SHP77 treated with DMSO at 0.1 percent for 48 hours (cell line): Measurements from ENCODE around the gene COPZ1.
"Not testable (repeated sequence)": the region's sequence is repeated elsewhere in the genome, so short reads cannot be mapped to it uniquely, and the experiment has no call there.

Experiments used
- DNase-seq: peaks from one replicate; lab custom pipeline; 2025; lab: John Stamatoyannopoulos, UW

COPZ1 gene, protein sequence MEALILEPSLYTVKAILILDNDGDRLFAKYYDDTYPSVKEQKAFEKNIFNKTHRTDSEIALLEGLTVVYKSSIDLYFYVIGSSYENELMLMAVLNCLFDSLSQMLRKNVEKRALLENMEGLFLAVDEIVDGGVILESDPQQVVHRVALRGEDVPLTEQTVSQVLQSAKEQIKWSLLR

DNA sequence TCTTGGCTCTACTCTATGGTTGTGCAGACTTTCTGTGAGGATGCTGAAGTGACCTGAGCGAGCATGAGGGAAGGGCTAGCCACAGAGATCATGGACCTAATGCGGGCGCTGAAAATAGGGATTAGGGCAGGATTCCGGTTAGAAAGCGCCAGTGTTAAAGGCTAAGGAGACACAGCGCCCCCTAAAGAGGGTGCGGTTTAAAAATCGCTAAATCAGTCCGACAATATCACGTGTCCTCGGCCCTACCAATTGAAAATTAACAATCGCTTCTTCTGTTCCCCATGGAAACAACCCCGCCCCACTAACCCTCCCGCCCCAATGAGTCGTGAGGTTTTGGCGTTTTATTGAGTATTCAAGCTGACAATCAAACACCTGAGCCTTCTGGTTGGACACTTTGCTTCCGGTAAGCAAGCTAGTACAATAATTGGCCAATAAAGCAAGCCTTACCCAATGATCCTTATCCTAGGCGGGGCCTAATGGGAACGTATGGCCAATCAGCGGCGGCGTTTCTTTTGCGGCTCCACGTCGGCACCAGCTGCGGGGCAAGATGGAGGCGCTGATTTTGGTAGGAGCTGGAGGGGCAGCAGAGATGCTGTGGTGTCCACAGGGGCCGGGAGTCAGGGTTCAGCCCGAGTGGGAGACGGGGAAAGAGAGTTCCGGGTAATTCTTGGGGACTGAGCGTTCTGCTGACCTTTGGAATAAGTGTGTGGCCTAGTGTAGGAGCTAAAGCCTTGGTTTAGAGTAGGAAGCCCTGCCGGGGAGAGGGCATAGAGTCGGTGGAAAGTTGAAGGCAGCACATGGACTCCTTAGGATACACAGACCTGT lies at the start of gene COPZ1:
Gene COPZ1 (plus strand): TSS at position 515 of the 825 bp plus-strand sequence. CDS start 33 bp downstream, at position 548.
- DNase-seq, result peak; percentile 99

DNA sequence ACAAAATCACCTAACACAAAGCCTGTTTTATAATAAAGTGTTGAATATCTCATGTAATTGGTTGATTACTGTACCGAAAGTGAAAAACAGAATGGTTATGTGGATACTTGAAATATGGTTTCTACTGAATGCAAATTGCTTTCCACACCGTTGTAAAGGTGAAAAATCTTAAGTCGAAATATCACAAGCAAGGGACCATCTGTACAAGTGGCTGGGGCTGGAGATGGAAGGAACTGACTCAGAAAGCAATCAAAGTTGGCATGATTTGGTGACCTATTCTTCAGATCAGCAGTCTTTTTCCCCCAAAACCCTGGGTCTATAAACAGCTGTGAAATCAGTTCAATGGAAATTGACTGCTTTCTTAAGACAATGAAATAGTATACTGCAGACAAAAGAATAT lies 48.6 kb upstream of the COPZ1 start:
- DNase-seq, result no peak

DNA sequence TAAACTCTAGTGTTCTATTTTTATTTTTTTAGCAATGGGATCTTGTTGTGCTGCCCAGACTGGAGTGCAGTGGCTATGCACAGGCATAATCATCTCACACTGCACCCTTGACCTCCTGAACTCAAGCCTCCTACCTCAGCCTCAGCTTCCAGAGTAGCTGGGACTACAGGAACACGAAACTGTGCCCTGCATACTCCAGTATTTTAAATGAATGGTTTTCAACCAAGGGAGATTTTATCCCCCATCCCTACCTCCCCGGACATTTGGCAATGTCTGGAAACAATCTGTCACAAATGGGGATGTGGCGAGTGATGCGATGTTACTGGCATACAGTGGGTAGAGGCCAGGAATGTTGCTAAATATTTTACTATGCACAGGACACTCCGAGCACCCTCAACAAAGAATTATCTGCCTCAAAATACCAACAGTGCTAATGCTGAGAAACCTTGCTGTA lies 47.1 kb upstream of the COPZ1 start:
- no peak for DNase-seq

DNA sequence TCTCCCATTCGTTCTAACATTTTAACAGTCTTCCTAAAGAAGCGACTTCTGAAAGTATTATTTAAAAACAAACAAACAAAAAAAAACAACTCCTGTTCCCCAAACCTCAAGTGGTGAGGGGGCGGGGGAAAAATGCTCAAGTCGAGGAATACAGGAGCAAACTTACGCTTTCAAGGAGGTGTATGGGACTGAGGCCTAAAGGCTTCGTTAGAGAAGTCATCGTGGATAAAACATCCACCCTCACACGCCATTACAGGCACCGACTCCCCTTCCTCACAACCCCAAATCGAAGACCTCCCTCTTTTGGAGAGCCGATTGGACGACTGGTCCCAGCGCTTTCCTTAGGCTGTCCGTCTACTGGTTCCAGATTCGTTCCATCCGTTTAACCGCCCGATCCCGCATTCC lies 45.7 kb upstream of the COPZ1 start:
- no peak for DNase-seq

DNA sequence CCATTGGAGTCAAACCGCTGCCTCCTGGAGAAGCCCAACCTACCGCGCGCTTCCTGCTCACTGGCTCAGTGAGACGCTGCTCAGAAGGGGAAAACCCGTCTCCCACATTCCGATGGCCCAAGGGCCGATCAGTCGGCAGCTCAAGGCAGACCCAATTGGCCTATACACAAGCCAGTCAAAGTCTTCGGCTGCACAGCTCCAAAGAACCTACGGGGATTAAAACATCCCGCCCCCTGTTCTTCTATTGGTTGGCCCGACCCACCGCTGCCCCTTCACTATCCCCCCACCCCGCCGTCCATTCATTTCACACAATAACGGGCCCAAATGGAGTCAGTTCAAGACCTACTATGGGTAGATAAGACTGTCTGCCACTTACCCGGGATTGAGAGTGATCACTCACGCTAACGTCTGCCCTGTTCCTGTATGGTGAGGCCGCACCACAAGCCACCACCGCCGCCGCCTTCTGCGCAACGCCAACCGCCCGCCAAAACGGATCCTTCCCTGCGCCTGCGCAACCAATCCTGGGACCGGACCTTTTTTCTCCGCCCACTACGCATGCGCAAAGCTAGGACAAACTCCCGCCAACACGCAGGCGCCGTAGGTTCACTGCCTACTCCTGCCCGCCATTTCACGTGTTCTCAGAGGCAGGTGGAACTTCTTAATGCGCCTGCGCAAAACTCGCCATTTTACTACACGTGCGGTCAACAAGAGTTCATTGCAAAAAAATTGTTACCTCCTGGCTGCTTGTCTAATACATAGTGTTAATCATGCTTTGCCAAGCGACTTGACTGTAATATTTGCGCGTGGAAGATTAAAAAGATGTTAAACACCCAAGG lies 45.1 kb upstream of the COPZ1 start, which contains the start of gene CBX5:
Gene CBX5 (minus strand): TSS at position 491 of the 836 bp plus-strand sequence. CDS start 22,472 bp downstream, outside the sequence.
- DNase-seq, result peak; percentile 97

DNA sequence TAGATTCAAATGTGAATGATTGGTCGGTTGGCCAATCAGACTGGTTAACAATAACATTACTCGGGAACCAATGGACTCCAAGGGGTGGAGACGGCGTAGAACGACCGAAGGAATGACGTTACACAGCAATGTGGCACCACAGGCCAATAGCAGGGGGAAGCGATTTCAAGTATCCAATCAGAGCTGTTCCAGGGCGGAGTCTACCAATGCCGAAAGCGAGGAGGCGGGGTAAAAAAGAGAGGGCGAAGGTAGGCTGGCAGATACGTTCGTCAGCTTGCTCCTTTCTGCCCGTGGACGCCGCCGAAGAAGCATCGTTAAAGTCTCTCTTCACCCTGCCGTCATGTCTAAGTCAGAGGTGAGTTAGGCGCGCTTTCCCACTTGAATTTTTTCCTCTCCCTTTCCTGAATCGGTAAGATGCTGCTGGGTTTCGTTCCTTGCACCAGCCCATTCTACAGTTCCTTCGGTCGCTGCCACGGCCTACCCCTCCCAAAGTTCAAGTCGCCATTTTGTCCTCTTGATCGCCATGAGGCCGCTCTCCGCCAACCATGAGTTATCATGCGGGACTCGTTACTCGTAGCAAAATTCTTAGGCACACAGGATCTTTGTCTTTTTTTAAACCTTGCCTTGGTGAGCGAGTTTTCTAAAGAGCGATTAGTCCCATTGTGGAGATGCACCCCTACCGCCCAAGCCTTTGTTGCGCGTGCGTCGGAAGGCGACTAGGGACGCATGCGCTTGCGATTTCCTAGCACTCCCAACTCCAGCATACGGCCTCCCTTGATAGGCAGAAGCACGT lies 44.3 kb upstream of the COPZ1 start, which contains the start of gene HNRNPA1:
Gene HNRNPA1 (plus strand): TSS at position 259 of the 793 bp plus-strand sequence. CDS start 82 bp downstream, at position 341.
- peak; percentile 99 for DNase-seq

DNA sequence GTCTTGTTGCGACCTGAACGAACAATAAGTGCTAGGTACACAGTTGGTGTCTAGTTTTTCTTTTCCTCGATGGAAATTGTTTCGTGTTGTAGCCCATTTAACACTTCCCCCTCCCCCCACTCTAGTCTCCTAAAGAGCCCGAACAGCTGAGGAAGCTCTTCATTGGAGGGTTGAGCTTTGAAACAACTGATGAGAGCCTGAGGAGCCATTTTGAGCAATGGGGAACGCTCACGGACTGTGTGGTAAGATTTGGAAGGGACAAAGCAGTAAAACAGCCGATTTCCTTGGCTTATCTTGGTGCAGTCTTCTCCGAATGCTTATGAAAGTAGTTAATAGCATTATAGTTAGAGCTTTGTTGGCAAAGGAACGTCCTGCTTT lies 43.7 kb upstream of the COPZ1 start:
- not testable (repeated sequence) for DNase-seq

DNA sequence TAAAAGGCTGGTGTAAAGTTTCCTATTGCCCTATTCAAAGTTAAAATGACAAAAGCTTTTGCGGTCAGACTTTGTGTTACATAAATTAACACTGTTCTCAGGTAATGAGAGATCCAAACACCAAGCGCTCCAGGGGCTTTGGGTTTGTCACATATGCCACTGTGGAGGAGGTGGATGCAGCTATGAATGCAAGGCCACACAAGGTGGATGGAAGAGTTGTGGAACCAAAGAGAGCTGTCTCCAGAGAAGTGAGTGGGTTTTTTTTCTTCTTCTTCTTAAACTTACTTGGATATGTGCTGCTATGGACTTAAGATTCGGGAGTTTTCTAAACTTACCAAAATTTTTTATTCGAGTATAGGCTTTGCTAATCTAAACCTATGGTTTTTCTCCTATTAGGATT lies 43.2 kb upstream of the COPZ1 start:
- DNase-seq, result not testable (repeated sequence)

DNA sequence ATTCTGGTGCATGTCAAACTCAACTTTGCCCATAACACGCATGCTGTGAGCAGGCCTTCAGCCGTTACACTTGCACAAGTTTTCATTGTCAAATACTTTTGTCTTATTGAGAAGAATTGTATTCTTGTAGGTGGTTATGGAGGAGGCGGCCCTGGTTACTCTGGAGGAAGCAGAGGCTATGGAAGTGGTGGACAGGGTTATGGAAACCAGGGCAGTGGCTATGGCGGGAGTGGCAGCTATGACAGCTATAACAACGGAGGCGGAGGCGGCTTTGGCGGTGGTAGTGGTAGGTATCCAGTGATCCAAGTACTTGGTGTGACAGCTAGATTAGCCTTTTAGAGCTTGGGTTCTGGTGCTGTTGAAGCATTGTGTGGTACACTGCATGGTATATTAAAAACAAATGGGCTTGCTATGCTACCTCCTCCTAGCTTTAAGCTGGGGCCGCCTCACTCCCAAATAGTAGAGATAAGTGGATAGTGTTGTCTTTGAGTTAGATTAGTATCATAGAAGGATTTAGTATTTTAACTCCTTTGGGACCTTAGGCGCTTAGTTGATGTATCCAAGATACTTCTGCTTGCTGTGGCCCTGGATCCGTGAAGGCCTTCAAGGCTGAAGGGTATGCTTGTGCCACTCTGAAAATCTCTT lies 41.9 kb upstream of the COPZ1 start:
- DNase-seq, result no peak

DNA sequence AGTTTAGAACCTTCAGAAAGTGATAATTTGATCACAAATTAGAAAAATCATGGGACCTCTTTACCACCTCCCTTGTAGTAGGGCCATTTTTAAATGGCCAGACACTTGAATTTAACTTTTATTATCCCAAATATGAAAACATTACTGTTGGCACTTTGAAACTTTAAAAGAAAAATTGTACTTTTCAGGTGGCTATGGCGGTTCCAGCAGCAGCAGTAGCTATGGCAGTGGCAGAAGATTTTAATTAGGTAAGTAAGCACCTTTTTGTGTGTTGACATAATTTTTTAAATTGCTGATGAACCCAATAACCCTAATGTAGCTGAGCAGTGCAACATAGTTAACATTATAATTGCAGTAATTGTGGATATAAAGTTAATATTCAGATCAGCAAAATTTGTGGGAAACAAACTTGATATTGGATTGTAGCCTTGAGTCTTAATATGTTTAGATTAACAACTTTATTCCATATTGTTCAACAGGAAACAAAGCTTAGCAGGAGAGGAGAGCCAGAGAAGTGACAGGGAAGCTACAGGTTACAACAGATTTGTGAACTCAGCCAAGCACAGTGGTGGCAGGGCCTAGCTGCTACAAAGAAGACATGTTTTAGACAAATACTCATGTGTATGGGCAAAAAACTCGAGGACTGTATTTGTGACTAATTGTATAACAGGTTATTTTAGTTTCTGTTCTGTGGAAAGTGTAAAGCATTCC lies 40.7 kb upstream of the COPZ1 start:
- not testable (repeated sequence) for DNase-seq

DNA sequence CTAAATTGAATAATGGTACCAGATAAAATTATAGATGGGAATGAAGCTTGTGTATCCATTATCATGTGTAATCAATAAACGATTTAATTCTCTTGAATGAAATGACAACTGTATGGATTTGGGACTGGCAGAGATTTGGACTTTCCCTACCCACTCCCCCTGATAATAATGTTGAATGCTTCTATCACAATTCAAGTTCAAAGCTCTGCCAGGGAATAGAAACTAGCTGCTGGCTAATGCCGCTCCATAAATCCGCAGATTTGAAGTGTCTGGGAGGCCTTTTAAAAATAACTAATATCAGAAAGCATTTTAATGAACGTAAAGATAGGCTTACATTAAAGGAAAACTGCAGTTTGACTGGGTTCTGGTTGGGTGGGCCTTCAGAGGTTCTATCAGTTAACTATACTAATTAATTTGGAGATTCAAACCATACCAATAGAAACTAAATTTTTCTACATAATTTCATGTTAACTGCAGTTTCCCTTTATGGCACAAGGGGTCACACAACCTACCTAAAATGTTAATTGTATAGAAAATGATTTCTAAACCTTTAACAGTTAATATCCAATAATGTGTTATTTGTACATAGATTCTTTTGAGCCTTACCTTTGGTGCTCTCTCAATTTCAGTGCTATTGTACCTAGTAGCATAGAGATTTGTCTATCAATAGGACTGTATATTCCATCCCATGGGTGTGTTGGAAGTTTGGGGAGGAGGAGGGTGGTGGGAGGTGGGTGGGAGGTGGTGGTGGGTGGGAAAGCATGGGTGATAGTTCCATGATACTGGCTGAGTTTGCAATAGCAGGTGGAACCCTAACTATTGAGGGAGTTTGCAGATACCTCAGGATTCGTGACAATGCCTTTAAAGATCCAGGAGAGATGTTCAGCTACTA lies 39.5 kb upstream of the COPZ1 start:
- DNase-seq, result no peak

DNA sequence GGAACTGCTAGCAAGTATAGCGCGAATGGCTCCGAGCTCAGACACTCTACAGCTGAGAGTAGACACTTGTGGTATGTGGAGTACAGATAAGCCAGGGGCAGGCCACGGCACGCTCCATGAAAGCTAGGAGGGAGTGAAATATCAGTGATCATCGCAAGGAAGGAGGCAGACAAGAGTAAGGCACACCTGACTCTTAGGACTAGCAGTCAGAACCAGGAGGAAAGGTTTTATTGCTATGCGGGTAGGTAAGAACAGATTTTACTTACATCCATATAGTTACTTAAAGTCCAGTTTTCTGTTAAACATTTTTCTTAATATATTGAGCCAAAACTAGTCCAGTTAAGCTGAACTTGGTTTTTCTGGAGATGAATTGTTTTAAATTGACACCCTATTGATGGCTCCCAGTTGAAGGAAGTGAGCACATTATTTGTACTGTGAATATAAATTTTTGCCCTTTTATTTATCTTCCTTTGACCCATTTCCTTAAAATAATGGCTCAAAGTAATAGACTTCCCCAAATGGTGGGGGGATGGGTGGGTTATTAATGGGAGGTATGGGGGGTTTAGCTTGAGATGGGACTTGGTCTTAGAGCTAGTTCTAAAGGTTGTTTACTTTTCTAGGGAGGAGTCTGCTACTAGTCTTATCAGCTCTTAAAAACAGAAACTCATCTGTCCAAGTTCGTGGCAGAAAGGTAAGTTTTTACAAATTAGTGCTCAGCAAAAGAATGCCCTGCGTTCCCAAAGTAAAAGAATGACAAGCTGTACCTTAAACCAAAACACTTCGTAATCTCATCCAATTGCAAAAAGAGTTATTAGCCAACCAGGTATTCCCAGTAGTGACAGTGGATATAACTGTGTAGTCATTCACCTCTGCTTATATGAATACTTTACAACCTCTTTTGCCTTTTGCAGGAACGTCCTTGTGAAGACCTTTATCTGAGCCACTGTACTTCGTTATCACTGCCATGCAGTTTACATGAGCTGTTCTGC lies 38.6 kb upstream of the COPZ1 start:
- no peak for DNase-seq

DNA sequence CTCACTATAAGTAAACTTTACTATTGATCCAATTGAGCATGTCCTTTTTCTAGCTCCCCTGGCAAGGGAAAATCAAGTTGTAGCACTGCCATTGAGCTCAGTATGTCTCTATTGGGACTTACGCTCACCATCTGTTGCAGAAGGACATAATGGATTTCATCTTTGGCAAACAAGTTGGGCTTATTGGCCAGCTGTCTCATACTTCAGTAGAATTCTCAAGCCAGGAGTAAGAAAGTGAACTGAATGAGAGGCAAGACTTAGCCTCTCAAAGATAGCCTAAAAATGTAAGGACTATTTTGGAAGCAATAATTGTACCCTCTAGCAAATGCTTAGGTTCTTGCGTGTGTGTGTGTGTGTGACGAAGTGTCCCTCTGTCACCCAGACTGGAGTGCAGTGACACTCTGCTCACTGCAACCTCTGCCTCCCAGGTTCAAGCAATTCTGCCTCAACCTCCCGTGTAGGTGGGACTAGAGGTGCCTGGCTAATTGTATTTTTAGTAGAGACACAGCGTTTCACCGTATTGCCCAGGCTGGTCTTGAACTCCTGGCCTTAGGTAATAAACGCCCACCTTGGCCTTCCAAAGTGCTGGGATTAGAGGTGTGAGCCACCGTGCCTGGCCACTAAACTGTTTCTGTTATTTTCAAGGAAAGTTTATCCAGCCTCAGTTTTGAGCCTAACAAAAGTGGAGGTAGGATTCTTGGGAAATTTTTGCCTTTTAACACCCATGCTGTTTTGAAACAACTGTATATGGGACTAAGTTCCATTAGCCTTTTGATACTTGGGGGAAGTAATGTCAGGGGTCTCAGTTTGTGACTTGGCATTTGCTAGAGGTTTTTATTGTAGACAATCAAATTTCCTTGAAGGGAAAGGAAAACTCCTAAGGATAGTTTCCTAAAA lies 37.4 kb upstream of the COPZ1 start:
- DNase-seq, result no peak

DNA sequence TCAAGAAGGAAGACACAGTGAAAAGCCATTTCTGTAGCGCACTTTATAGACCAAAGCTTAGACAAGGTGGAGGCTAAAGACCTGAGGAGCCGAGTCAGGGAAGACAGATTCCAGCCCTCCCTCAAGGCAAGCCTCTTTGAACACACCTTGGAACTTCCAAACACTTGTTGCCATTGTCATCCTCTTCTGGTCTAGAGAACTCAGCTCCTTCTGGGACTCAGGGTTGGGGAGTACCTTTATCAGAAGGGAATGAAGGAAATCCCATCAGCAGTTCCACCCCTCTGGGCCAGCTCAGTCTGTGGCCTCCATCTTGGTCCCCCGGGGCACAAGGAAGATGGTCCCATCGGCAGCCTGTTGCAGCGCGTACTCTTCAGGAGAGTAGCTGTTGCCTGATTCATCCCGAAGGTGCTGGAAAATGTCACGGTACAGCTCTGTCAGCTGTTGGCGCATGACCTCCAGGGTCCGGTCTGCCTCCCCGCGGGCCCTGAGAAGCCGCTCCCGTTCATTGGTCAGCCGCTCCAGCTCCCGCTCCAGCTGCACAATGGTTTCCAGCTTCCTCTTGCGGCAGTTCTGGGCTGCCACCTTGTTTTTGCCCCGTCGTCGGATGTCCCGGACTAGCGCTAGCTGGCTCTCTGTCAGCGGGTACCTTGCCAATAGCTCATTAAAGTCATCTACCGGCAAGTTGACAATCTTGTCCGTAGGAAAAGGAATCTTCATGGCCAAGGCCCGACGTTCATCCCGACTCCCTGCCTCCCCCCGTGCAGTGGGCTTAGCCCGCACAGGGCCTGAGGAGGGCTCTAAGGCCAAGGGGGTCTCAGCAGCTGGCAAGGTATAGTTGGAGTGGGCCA lies 32.6 kb upstream of the COPZ1 start:
- no peak for DNase-seq

DNA sequence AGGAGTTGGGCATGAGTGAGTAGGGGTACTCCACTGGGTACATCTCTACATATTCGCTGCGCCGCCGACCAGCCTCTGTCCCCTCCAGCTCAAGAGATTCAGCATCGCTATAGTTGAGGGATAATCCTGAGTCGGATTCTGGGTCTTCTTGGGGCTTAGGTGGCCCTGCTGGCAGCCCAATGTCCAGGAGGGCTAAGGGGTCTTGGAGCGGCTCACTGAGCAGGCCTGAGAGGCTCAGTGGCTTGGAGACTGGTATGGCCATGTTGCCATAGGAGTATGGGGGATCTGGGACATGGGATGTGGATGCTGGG lies 32.0 kb upstream of the COPZ1 start:
- no peak for DNase-seq
